ENCODE results near the gene RABEP1. TPM values are rescaled to one million over a fixed set of nuclear protein-coding genes. Genes with fewer than 3 reads are reported as not detected.

The RABEP1 gene
- total and polyA plus RNA-seq, 4 donors: 14.9 to 38.2 (median 25.1) TPM

DNA sequence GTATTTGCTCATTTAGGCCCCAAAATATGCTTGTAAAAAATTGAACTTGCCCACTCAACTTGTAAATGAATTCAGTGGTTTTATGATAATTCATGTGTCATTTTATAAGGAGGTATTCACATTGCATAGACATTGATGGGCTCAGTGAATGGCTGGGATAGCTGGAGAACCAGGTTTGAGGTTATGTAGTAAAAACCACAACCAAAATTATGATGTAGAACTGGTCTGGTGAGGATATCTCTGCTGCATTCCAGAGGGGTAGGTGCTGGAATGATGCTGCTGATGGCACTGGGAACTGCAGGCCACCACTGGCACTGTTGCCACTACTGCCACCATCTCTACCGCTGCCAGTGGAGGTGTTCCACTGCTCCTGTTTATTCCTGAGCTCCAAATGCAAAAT, 21.5 kb upstream of the RABEP1 start:
- WGBS, 2 donors: 86 to 97% methylated on average over 1 of the region's 1 CpG
- no peak for ATAC-seq (ENCODE audit: insufficient read depth, low FRiP score)

DNA sequence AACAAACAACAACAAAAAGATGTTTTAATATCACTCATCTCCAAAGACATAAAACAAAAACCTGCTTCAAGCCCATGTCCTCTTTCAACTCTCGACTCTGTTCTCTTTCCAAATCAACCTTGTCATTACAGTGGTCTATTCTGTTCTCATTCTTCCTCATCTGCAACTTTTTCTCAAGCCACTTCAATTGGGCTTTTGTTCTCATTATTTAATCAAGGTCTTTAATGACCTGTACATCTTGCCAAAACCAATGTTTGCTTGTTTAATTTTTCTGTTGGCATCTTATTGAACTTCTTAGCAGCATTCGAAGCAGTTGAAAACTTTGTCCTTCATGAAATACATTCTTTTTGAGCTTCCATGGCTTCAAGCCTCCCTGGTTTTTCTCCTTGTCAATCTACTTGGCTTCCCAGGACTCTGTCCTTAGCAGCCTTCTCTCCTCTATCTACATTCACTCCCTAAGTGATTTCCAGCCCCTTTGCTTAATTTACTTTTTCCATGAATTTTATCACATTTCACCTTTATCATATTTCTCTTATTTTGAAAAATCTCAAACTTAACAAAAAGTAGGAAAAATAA, 19.6 kb upstream of the RABEP1 start:
- ATAC-seq (ENCODE audit: insufficient read depth, low FRiP score): no peak

More for the DNA sequence above, 21.5 kb upstream of the RABEP1 start:
- Histone ChIP-seq H3K36me3 (ENCODE audit: control insufficient read depth in 4 of 4, insufficient read depth in 4 of 4, low read length in 4 of 4) (no peaks in the 10 kb centered on the region), H3K27ac (ENCODE audit: low read depth in 1 of 2, low read length in 1 of 2) (no peak overlapping the region), H3K9ac (ENCODE audit: insufficient read depth in 1 of 2, low read length in 2 of 2) (no peak overlapping the region), H3K4me3 (no peak overlapping the region), H3K27me3 (ENCODE audit: control insufficient read depth in 3 of 3, insufficient read depth in 3 of 3, low read length in 2 of 3) (no peaks in the 10 kb centered on the region), H3K4me1 (ENCODE audit: control insufficient read depth in 5 of 5, insufficient read depth in 5 of 5, low read length in 5 of 5) (no peaks in the 10 kb centered on the region), H3K9me3 (ENCODE audit: control insufficient read depth in 4 of 4, insufficient read depth in 3 of 4, low read length in 3 of 4) (no peaks in the 10 kb centered on the region)
- no peak for DNase-seq
- TF ChIP-seq, protein P1, sequence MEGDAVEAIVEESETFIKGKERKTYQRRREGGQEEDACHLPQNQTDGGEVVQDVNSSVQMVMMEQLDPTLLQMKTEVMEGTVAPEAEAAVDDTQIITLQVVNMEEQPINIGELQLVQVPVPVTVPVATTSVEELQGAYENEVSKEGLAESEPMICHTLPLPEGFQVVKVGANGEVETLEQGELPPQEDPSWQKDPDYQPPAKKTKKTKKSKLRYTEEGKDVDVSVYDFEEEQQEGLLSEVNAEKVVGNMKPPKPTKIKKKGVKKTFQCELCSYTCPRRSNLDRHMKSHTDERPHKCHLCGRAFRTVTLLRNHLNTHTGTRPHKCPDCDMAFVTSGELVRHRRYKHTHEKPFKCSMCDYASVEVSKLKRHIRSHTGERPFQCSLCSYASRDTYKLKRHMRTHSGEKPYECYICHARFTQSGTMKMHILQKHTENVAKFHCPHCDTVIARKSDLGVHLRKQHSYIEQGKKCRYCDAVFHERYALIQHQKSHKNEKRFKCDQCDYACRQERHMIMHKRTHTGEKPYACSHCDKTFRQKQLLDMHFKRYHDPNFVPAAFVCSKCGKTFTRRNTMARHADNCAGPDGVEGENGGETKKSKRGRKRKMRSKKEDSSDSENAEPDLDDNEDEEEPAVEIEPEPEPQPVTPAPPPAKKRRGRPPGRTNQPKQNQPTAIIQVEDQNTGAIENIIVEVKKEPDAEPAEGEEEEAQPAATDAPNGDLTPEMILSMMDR (IDR thresholded peaks at IDR 0.05; ENCODE audit: control extremely low read depth, extremely low read depth): no peak

DNA sequence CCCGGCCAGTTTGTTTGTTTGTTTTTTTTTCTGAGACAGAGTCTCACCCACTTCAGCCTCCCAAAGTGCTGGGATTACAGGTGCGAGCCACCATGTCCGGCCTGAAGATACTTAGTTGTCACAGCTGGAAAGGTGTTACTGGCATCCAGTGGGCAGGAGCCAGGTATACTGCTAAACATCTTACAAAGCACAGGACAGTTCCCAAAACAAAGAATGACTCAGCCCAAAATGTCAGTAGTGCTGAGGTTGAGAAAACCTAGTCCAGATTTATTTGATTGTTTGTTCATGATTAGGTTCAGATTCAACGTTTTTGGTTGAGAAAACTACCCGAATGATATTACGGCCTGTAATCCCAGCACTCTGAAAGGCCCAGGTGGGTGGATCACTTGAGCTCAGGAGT, 18.6 kb upstream of the RABEP1 start:
- WGBS, 2 donors: 93 to 97% methylated on average over 6 of the region's 6 CpGs
- Histone ChIP-seq H3K27ac (ENCODE audit: low read depth in 1 of 2, low read length in 1 of 2) (no peak overlapping the region), H3K9ac (ENCODE audit: insufficient read depth in 1 of 2, low read length in 2 of 2) (no peak overlapping the region), H3K27me3 (ENCODE audit: control insufficient read depth in 3 of 3, insufficient read depth in 3 of 3, low read length in 2 of 3) (no peaks in the 10 kb centered on the region), H3K36me3 (ENCODE audit: control insufficient read depth in 4 of 4, insufficient read depth in 4 of 4, low read length in 4 of 4) (no peaks in the 10 kb centered on the region), H3K9me3 (ENCODE audit: control insufficient read depth in 4 of 4, insufficient read depth in 3 of 4, low read length in 3 of 4) (no peaks in the 10 kb centered on the region), H3K4me3 (no peak overlapping the region), H3K4me1 (ENCODE audit: control insufficient read depth in 5 of 5, insufficient read depth in 5 of 5, low read length in 5 of 5) (no peaks in the 10 kb centered on the region)
- TF ChIP-seq, protein P1 (IDR thresholded peaks at IDR 0.05; ENCODE audit: control extremely low read depth, extremely low read depth): no peak
- ATAC-seq (ENCODE audit: insufficient read depth, low FRiP score): no peak
- no peak for DNase-seq

More for the DNA sequence above, 19.6 kb upstream of the RABEP1 start:
- no peak for DNase-seq
- TF ChIP-seq, protein P1 (IDR thresholded peaks at IDR 0.05; ENCODE audit: control extremely low read depth, extremely low read depth): no peak
- H3K4me1 ChIP-seq (ENCODE audit: control insufficient read depth in 5 of 5, insufficient read depth in 5 of 5, low read length in 5 of 5): no peaks in the 10 kb centered on the region
- H3K27me3 ChIP-seq (ENCODE audit: control insufficient read depth in 3 of 3, insufficient read depth in 3 of 3, low read length in 2 of 3): no peaks in the 10 kb centered on the region
- H3K9ac ChIP-seq (ENCODE audit: insufficient read depth in 1 of 2, low read length in 2 of 2): no peak overlapping the region
- no peaks in the 10 kb centered on the region for H3K36me3 ChIP-seq (ENCODE audit: control insufficient read depth in 4 of 4, insufficient read depth in 4 of 4, low read length in 4 of 4)
- H3K4me3 ChIP-seq: no peak overlapping the region
- WGBS, 2 donors: 43 to 54% methylated on average over 2 of the region's 2 CpGs
- H3K27ac ChIP-seq (ENCODE audit: low read depth in 1 of 2, low read length in 1 of 2): no peak overlapping the region
- H3K9me3 ChIP-seq (ENCODE audit: control insufficient read depth in 4 of 4, insufficient read depth in 3 of 4, low read length in 3 of 4): no peaks in the 10 kb centered on the region

DNA sequence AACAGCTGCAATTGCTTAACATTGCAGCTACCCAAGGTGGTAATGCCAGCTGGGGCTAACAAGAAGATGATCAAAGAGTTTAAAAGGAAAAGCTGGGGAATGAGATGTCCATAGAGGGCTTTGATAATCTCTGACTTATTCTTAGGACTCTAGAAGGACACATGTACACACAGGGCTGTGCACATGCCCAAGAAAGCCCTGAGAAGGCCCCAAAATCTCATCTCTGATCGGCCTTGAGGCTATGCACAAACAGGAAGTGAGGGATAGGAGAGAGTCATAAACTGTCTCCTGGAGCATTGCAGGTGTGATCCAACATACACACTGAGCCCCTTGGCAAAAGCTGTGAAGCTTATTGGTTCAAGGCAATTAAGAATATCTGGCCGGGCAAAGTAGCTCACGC, 17.2 kb upstream of the RABEP1 start:
- Histone ChIP-seq H3K4me1 (ENCODE audit: control insufficient read depth in 5 of 5, insufficient read depth in 5 of 5, low read length in 5 of 5) (no peaks in the 10 kb centered on the region), H3K27me3 (ENCODE audit: control insufficient read depth in 3 of 3, insufficient read depth in 3 of 3, low read length in 2 of 3) (no peaks in the 10 kb centered on the region), H3K9ac (ENCODE audit: insufficient read depth in 1 of 2, low read length in 2 of 2) (no peak overlapping the region), H3K36me3 (ENCODE audit: control insufficient read depth in 4 of 4, insufficient read depth in 4 of 4, low read length in 4 of 4) (no peaks in the 10 kb centered on the region), H3K9me3 (ENCODE audit: control insufficient read depth in 4 of 4, insufficient read depth in 3 of 4, low read length in 3 of 4) (no peaks in the 10 kb centered on the region), H3K4me3 (no peak overlapping the region), H3K27ac (ENCODE audit: low read depth in 1 of 2, low read length in 1 of 2) (no peak overlapping the region)
- ATAC-seq (ENCODE audit: insufficient read depth, low FRiP score) (no peak), DNase-seq (no peak)
- TF ChIP-seq, protein P1 (IDR thresholded peaks at IDR 0.05; ENCODE audit: control extremely low read depth, extremely low read depth): no peak
- WGBS, 2 donors: 78 to 87% methylated on average over 3 of the region's 3 CpGs
